HG03045 (cell line): Measurements from ENCODE around the gene MORN1.

Experiments
- ATAC-seq: cut with Tn5 transposase; IDR thresholded peaks from one replicate; pipeline ENCODE4 v1.9.1; 2021; ENCODE audit warnings: mild to moderate bottlenecking, moderate library complexity; ENCODE audit not compliant: unreplicated experiment

Gene MORN1

GRCh38 chr1:2388004-2388913, 3.1 kb downstream of the MORN1 start:
- no peak for ATAC-seq

GRCh38 chr1:2386636-2387611, 4.4 kb downstream of the MORN1 start:
- no peak for ATAC-seq

- ATAC-seq: no peak
These were observed 5.6 kb downstream of the MORN1 start for GRCh38 chr1:2385606-2386280.

- no peak for ATAC-seq
These were observed 6.3 kb downstream of the MORN1 start for GRCh38 chr1:2384941-2385481.

GRCh38 chr1:2384130-2384860, 7.1 kb downstream of the MORN1 start:
- no peak for ATAC-seq

- no peak for ATAC-seq
These were observed 7.8 kb downstream of the MORN1 start for GRCh38 chr1:2383576-2383975.

- ATAC-seq: no peak
These were observed 8.6 kb downstream of the MORN1 start for GRCh38 chr1:2382621-2383361.

- ATAC-seq: no peak
These were observed 9.4 kb downstream of the MORN1 start for GRCh38 chr1:2381741-2382620.

GRCh38 chr1:2380816-2381591, 10.3 kb downstream of the MORN1 start:
- ATAC-seq: no peak

GRCh38 chr1:2379733-2380404, 11.5 kb downstream of the MORN1 start:
- ATAC-seq: no peak

- no peak for ATAC-seq
These were observed 12.2 kb downstream of the MORN1 start for GRCh38 chr1:2378956-2379732.

- no peak for ATAC-seq
These were observed 12.9 kb downstream of the MORN1 start for GRCh38 chr1:2378441-2378851.

- no peak for ATAC-seq
These were observed 13.5 kb downstream of the MORN1 start for GRCh38 chr1:2377751-2378440.

GRCh38 chr1:2376931-2377672, 14.3 kb downstream of the MORN1 start:
- no peak for ATAC-seq

GRCh38 chr1:2376261-2376741, 15.1 kb downstream of the MORN1 start:
- no peak for ATAC-seq
